Left lung (tissue), 10 donors: ENCODE results near the gene PPP2R2C. TPM values are rescaled to one million over a fixed set of nuclear protein-coding genes. Genes with fewer than 3 reads are reported as not detected.

ENCODE experiments used
- ATAC-seq: fragments of 200-7000 bp; cut with Tn5 transposase; one replicate; pipeline ENCODE4 v1.9.1; 2020; ENCODE audit warnings: moderate library complexity
- DNase-seq, 4 donors: peaks; one replicate each; pipeline ENCODE4 v3.0.0-alpha.2; 2013 to 2020
- H3K27ac ChIP-seq, 2 donors: fragments of 200-600 bp; sonication (generic) in 1 of 2; one replicate each; pipeline versions ENCODE4 v1.5.0 to v1.8.0; 2020 to 2021
- H3K27me3 ChIP-seq, 2 donors: fragments of 200-600 bp; sonication (generic) in 1 of 2; one replicate each; pipeline versions ENCODE4 v1.5.0 to v1.8.0; 2020 to 2021
- H3K36me3 ChIP-seq, 2 donors: fragments of 200-600 bp; sonication (generic) in 1 of 2; one replicate each; pipeline versions ENCODE4 v1.5.0 to v1.8.0; 2020 to 2021
- H3K4me1 ChIP-seq, 2 donors: fragments of 200-600 bp; one replicate each; pipeline ENCODE4 v1.8.0; 2021
- H3K4me3 ChIP-seq, 2 donors: fragments of 200-600 bp; sonication (generic) in 1 of 2; one replicate each; pipeline versions ENCODE4 v1.5.0 to v1.8.0; 2020 to 2021; ENCODE audit warnings: mild to moderate bottlenecking in 1 of 2
- H3K9me3 ChIP-seq, 2 donors: fragments of 200-600 bp; sonication (generic) in 1 of 2; one replicate each; pipeline versions ENCODE4 v1.5.0 to v1.8.0; 2020 to 2021
- intact Hi-C, 2 donors: fragments of 100-400 bp; cut with DNase I; formaldehyde crosslinking; loops; one replicate each; pipeline versions ENCODE4 v1.11.2 to v1.14.2; 2022
- polyA plus RNA-seq, 6 donors: library from polyadenylated mRNA; unstranded; fragments of 120-200 nt; gene quantifications; one replicate each; pipeline ENCODE4 v1.2.1, GENCODE V29; 2013; ENCODE audit not compliant: insufficient read length in 6 of 6
- total RNA-seq, 2 donors: library from RNA; stranded (reverse); fragmentation: NEBNext Ultra II Directional; extraction: Animal tissue kit (Norgen Biotek cat#: 25700); gene quantifications; one replicate each; pipeline ENCODE4 v1.2.1, GENCODE V29; 2021
- TF ChIP-seq, protein P1 (sequence below), 2 donors: fragments of 200-600 bp; sonication (generic) in 1 of 2; IDR thresholded peaks; one replicate each; pipeline versions ENCODE4 v1.5.0 to v1.8.0; 2021; ENCODE audit warnings: antibody characterized with exemption in 2 of 2
- donor health status: DM: no; HTN: yes; CAD: no.
- donor health status: DM: no; HTN: no; CAD: no.

Gene PPP2R2C
- total and polyA plus RNA-seq, 8 donors, result 0.29 to 0.50 (median 0.43) TPM; not detected in 1

DNA sequence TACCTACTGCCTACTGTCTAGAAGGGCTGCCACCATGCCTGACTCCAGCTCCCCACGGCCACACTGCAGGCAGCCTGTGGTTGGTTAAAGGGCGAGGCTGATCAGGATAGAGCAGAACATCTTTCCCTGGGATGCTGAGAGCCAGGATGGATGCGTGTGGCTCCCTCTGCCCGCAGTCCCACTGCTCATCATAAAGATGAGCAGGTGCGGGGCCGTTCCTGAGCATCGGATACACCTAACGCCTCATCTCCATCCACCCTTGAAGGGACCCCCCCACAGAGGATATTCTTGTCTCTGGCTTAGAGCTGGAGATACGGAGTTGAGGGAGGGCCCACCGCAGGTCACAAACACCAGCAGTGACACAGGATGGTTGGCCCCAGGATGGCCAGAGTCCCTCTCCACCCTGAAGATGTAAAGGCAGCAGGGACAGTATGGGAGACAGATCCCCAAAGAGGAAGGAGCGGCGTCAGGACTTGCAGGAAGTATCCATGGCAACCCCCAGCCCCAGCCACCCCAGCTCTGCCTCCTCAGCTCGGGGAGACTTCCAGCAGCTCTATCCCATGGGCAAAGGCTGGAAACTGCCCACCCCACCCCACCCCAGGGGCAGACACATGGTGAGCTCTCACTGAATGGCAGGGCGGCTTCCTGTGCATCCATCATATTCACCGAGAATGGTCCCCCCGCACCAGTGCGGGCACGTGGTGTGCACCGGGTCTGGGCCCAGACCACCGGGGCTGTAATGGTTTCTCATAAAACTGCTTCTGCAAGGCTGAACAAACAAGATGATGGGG is 19.3 kb downstream of the PPP2R2C start:
- Histone ChIP-seq H3K36me3 (no peaks in the 10 kb centered on the region), H3K4me3 (no peak overlapping the region), H3K4me1 (no peaks in the 10 kb centered on the region), H3K27me3 (peaks cover 0 to 54% of the 10 kb centered on the region in 2 donors), H3K9me3 (no peaks in the 10 kb centered on the region), H3K27ac (no peak overlapping the region)
- no peak for ATAC-seq
- no peak for DNase-seq
- intact Hi-C loops, result no loop called here
- TF ChIP-seq, protein P1, sequence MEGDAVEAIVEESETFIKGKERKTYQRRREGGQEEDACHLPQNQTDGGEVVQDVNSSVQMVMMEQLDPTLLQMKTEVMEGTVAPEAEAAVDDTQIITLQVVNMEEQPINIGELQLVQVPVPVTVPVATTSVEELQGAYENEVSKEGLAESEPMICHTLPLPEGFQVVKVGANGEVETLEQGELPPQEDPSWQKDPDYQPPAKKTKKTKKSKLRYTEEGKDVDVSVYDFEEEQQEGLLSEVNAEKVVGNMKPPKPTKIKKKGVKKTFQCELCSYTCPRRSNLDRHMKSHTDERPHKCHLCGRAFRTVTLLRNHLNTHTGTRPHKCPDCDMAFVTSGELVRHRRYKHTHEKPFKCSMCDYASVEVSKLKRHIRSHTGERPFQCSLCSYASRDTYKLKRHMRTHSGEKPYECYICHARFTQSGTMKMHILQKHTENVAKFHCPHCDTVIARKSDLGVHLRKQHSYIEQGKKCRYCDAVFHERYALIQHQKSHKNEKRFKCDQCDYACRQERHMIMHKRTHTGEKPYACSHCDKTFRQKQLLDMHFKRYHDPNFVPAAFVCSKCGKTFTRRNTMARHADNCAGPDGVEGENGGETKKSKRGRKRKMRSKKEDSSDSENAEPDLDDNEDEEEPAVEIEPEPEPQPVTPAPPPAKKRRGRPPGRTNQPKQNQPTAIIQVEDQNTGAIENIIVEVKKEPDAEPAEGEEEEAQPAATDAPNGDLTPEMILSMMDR (IDR thresholded peaks at IDR 0.05), result no peak

- Histone ChIP-seq H3K27me3 (peaks cover 0 to 59% of the 10 kb centered on the region in 2 donors), H3K4me1 (no peaks in the 10 kb centered on the region), H3K36me3 (no peaks in the 10 kb centered on the region), H3K27ac (no peak overlapping the region), H3K4me3 (no peak overlapping the region), H3K9me3 (no peaks in the 10 kb centered on the region)
- DNase-seq, result no peak
- ATAC-seq, result no peak
- intact Hi-C loops, result no loop called here
- TF ChIP-seq, protein P1 (IDR thresholded peaks at IDR 0.05), result no peak
Measured at GRCh38 chr4:6452116-6452896, 20.1 kb downstream of the PPP2R2C start.

DNA sequence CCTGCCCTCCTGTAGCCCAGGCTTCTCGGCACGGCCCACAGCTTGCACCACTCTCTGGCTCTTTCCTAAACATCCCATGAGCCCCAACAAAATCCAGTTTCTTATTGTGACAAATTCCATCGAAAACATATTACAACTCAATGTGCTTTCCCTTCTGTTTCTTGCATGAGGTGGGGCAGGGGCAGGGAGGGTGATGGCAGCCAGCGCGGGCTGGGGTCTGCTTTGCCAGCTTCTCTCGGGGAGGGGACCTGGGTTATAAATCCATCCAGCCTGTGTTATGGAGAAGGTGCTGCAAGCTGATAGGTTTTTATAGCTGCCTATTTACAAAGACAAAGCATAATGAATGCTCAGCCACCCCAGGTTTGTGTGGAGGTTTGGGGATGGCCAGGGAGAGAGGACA is 21.1 kb downstream of the PPP2R2C start:
- H3K27ac ChIP-seq, result no peak overlapping the region
- intact Hi-C loops, result no loop called here
- H3K4me1 ChIP-seq, result no peaks in the 10 kb centered on the region
- no peak for DNase-seq
- ATAC-seq, result no peak
- TF ChIP-seq, protein P1 (IDR thresholded peaks at IDR 0.05), result no peak
- H3K4me3 ChIP-seq, result no peak overlapping the region
- peaks cover 0 to 60% of the 10 kb centered on the region in 2 donors for H3K27me3 ChIP-seq
- no peaks in the 10 kb centered on the region for H3K9me3 ChIP-seq
- H3K36me3 ChIP-seq, result no peaks in the 10 kb centered on the region

- intact Hi-C loops, result no loop called here
- Histone ChIP-seq H3K4me1 (no peaks in the 10 kb centered on the region), H3K27me3 (peaks cover 0 to 63% of the 10 kb centered on the region in 2 donors), H3K4me3 (no peak overlapping the region), H3K36me3 (no peaks in the 10 kb centered on the region), H3K9me3 (no peaks in the 10 kb centered on the region), H3K27ac (no peak overlapping the region)
- ATAC-seq (no peak), DNase-seq (no peak)
- TF ChIP-seq, protein P1 (IDR thresholded peaks at IDR 0.05), result no peak
Measured at GRCh38 chr4:6450709-6451108, 21.7 kb downstream of the PPP2R2C start.

DNA sequence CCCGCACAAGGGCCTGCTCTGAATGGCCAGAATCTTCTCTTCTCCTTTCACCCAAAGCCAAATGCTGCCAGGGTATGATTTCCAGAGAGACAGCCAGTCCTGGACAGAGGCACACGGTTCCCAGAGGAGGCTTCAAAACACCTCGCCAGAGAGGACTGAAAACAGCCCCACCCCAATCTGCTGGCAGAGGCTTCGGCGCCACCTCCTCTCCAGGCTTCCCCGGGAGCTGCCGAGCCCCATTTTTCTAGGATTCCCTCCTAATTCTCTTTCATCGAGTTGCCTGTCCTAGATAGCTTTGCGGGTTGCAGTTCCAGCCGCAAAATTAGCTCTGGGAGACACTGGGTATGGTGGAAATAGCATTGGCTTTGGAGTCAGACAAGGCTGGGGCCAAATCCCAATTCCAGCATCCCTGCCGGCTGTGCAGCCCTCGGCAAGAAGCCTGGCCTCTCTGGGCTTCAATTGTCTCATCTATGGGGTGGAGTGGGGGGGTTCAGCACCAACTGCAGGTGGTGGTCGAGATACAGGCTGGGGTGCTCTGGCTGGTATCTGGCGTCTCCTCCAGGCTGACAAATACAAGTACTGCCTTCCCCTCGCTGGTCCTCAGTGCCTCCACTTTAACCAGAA is 22.6 kb downstream of the PPP2R2C start:
- TF ChIP-seq, protein P1 (IDR thresholded peaks at IDR 0.05), result no peak

More for the DNA sequence above, 22.6 kb downstream of the PPP2R2C start:
- DNase-seq, result no peak
- H3K4me3 ChIP-seq, result no peak overlapping the region
- ATAC-seq, result no peak
- intact Hi-C loops, result no loop called here
- H3K4me1 ChIP-seq, result no peaks in the 10 kb centered on the region
- H3K27me3 ChIP-seq, result peaks cover 0 to 62% of the 10 kb centered on the region in 2 donors
- H3K9me3 ChIP-seq, result no peaks in the 10 kb centered on the region
- no peak overlapping the region for H3K27ac ChIP-seq
- H3K36me3 ChIP-seq, result no peaks in the 10 kb centered on the region
